LNCaP clone FGC (cell line): ENCODE data around the gene CD160.
A peak's percentile ranks its signal among the peaks of the same experiment; 100 is the strongest.
"Not testable (repeated sequence)": the region's sequence is repeated elsewhere in the genome, so short reads cannot be mapped to it uniquely, and the experiment has no call there.

Experiments used
- DNase-seq: peaks from one replicate; pipeline ENCODE4 v3.0.0-alpha.2; 2011; ENCODE audit warnings: low read depth
- H3K4me3 ChIP-seq: 2 replicates; pipeline ENCODE4 v1.5.1; 2011; ENCODE audit warnings: mild to moderate bottlenecking, low read depth, low read length, control low read depth
- CTCF ChIP-seq: IDR thresholded peaks from 2 replicates; pipeline ENCODE4 v1.5.1; 2012; ENCODE audit warnings: mild to moderate bottlenecking; ENCODE audit not compliant: control insufficient read depth, insufficient read depth; ENCODE audit errors: extremely low read depth

Gene CD160

GRCh38 chr1:145711213-145711651 lies 8.1 kb upstream of the CD160 start:
- TF ChIP-seq CTCF: no peak
- DNase-seq: peak; percentile 52
- no peak overlapping the region for H3K4me3 ChIP-seq

GRCh38 chr1:145714524-145715111 lies 4.7 kb upstream of the CD160 start:
- DNase-seq: no peak
- no peak for TF ChIP-seq CTCF
- no peak overlapping the region for H3K4me3 ChIP-seq

- DNase-seq: no peak
- no peak for TF ChIP-seq CTCF
- H3K4me3 ChIP-seq: no peak overlapping the region
These were observed 2.5 kb upstream of the CD160 start for GRCh38 chr1:145716641-145717345.

GRCh38 chr1:145717833-145718232 lies 1.5 kb upstream of the CD160 start:
- TF ChIP-seq CTCF: no peak

GRCh38 chr1:145718465-145718864 lies 834 bp upstream of the CD160 start:
- DNase-seq, H3K4me3 ChIP-seq: not testable (repeated sequence)

More at GRCh38 chr1:145717833-145718232, 1.5 kb upstream of the CD160 start:
- H3K4me3 ChIP-seq: no peak overlapping the region
- no peak for DNase-seq

GRCh38 chr1:145720556-145720877 lies 1.2 kb downstream of the CD160 start:
- no peak overlapping the region for H3K4me3 ChIP-seq
- no peak for TF ChIP-seq CTCF
- DNase-seq: no peak

GRCh38 chr1:145720878-145721671 lies 1.8 kb downstream of the CD160 start:
- no peak for DNase-seq
- H3K4me3 ChIP-seq: peak overlapping the region; percentile 26; the same call in 1 of the 2 replicates
- peak; percentile 88 for TF ChIP-seq CTCF

GRCh38 chr1:145726193-145726592 lies 6.9 kb downstream of the CD160 start:
- not testable (repeated sequence) for H3K4me3 ChIP-seq, DNase-seq
